HS-5 (cell line): ENCODE data around the gene MAS1.
"Not testable (repeated sequence)": the region's sequence is repeated elsewhere in the genome, so short reads cannot be mapped to it uniquely, and the experiment has no call there.

ENCODE experiments used
- DNase-seq: peaks from one replicate; pipeline ENCODE4 v3.0.0-alpha.2; 2012; ENCODE audit warnings: low read depth

MAS1 gene

GRCh38 chr6:159890792-159891191 lies at the start of gene MAS1:
MAS1 (plus strand) TSS chr6:159890988; CDS start chr6:159906956, 15,968 bp downstream.
- no peak for DNase-seq

GRCh38 chr6:159842035-159842434 lies 48.8 kb upstream of the MAS1 start:
- no peak for DNase-seq

- no peak for DNase-seq
Observed at GRCh38 chr6:159844737-159845645, 45.8 kb upstream of the MAS1 start.

- DNase-seq = not testable (repeated sequence)
Observed at GRCh38 chr6:159848552-159848951, 42.2 kb upstream of the MAS1 start.

GRCh38 chr6:159849851-159850250 lies 40.9 kb upstream of the MAS1 start:
- DNase-seq = not testable (repeated sequence)

GRCh38 chr6:159852877-159853276 lies 37.9 kb upstream of the MAS1 start:
- no peak for DNase-seq

GRCh38 chr6:159853754-159854153 lies 37.0 kb upstream of the MAS1 start:
- DNase-seq = no peak

- DNase-seq = no peak
Observed at GRCh38 chr6:159854959-159855358, 35.8 kb upstream of the MAS1 start.

GRCh38 chr6:159858259-159858658 lies 32.5 kb upstream of the MAS1 start:
- no peak for DNase-seq

- DNase-seq = no peak
Observed at GRCh38 chr6:159860482-159860881, 30.3 kb upstream of the MAS1 start.

GRCh38 chr6:159862103-159862502 lies 28.7 kb upstream of the MAS1 start:
- no peak for DNase-seq

- peak; percentile 55 for DNase-seq
Observed at GRCh38 chr6:159863341-159863740, 27.4 kb upstream of the MAS1 start.

GRCh38 chr6:159865226-159865920 lies 25.4 kb upstream of the MAS1 start:
- DNase-seq = no peak

- no peak for DNase-seq
Observed at GRCh38 chr6:159866286-159867247, 24.2 kb upstream of the MAS1 start.

GRCh38 chr6:159871241-159871640 lies 19.5 kb upstream of the MAS1 start:
- no peak for DNase-seq

GRCh38 chr6:159871906-159872305 lies 18.9 kb upstream of the MAS1 start:
- DNase-seq = no peak

GRCh38 chr6:159874435-159874834 lies 16.4 kb upstream of the MAS1 start:
- no peak for DNase-seq

- no peak for DNase-seq
Observed at GRCh38 chr6:159875194-159875593, 15.6 kb upstream of the MAS1 start.

GRCh38 chr6:159876242-159876641 lies 14.5 kb upstream of the MAS1 start:
- no peak for DNase-seq

- DNase-seq = no peak
Observed at GRCh38 chr6:159877256-159877808, 13.5 kb upstream of the MAS1 start.

- no peak for DNase-seq
Observed at GRCh38 chr6:159878341-159878740, 12.4 kb upstream of the MAS1 start.

GRCh38 chr6:159879856-159880255 lies 10.9 kb upstream of the MAS1 start:
- no peak for DNase-seq
